Renal cortical epithelial cell (primary cell): Measurements from ENCODE around the gene ARPIN. TPM values are rescaled to one million over a fixed set of nuclear protein-coding genes. Genes with fewer than 3 reads are reported as not detected.

Source experiments
- DNase-seq: peaks from one replicate; pipeline ENCODE4 v3.0.0-alpha.2; 2011; ENCODE audit warnings: low read depth
- total RNA-seq: library from RNA; depleted of rRNA; stranded (reverse); fragments of >200 nt; gene quantifications from 2 replicates; pipeline ENCODE4 v1.2.3, GENCODE V29; 2014

ARPIN gene
- total RNA-seq, 1 donor from 2014 or later = 7.5 TPM

- peak; percentile 92 for DNase-seq
Observed at GRCh38 chr15:89845305-89845893, 67.4 kb downstream of the ARPIN start.

Other genes starting within 250 kb of the ARPIN start
- gene PLIN1, start 233.6 kb downstream of the ARPIN start, total RNA-seq = 0.15 TPM in 1 of 2 replicates, not detected in the other
- gene PEX11A, start 222.2 kb downstream of the ARPIN start, total RNA-seq = 3.3 and 11.6 TPM in 2 replicates
- gene WDR93, start 222.1 kb downstream of the ARPIN start, total RNA-seq = 0.69 and 1.2 TPM in 2 replicates
- 0.45 and 0.69 TPM in 2 replicates for gene MESP1, start 161.7 kb downstream of the ARPIN start, total RNA-seq
- gene MESP2, start 136.6 kb downstream of the ARPIN start, total RNA-seq = not detected in 2 replicates
- gene ANPEP, start 98.1 kb downstream of the ARPIN start, total RNA-seq = 34.7 and 80.6 TPM in 2 replicates
- 64.9 and 74.4 TPM in 2 replicates for gene AP3S2, start 19.0 kb downstream of the ARPIN start, total RNA-seq
- gene ZNF710, start 88.4 kb upstream of the ARPIN start, total RNA-seq = 7.8 and 13.4 TPM in 2 replicates
- 160 and 174 TPM in 2 replicates for gene IDH2, start 189.5 kb upstream of the ARPIN start, total RNA-seq